SW 1271 (cell line): ENCODE measurements around the gene C4orf50.

Experiments used
- DNase-seq, 2 experiments: peaks; one replicate each; lab custom pipeline; 2025; lab: John Stamatoyannopoulos, UW

C4orf50 gene

GRCh38 chr4:6018331-6018730 lies at the start of gene C4orf50:
Gene C4orf50, minus strand, starts transcription at chr4:6018431.
- DNase-seq, result no peak

DNA sequence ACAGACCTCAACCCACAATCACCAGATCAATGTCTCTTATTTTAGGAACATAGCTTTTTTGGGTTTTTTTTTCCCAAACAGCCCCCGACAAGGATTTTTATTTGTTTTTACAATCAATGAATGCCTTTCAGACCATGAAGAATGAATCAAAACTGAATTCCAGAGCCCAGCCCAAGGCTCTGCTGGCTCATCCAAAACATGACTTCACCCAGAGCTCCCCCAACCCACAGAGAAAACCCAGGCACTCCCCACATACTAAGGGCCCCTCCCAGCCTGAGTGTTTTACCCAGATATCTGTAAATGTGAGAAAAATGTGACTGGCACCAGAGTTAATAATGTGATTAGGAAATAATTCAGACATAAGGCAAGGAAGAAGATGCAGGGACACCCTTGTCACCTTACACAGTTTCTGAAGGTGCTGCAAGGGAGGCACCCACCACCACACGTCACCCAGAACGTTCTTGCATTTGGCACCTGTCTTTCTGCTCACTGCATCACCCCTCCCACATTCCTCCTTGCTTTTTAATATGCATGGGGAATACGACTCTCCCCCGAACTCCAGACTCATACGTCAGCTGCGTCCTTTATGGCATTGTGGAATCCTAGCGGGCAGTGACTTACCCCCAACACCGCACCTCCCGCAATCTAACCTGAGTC lies 47.8 kb upstream of the C4orf50 start:
- no peak for DNase-seq

DNA sequence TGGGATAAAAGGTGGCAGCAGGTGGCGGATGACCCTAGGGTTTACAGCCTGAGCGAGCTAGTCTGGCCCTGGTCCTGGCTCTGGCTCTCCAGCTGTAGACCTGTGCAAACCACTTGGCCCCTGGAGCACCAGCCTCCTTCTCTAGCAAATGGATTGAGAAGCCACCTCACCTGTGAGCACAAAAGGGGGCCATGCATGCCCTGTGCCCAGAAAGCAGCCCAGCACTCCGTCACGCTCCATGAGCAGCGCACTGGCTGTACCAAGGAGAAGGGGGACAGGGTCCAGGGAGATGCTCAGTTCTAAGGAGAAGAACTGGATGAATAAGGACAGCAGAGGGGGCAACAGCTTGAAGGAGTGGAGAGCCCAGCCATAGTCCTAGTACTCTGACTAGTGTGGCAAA lies 46.9 kb upstream of the C4orf50 start:
- no peak for DNase-seq

DNA sequence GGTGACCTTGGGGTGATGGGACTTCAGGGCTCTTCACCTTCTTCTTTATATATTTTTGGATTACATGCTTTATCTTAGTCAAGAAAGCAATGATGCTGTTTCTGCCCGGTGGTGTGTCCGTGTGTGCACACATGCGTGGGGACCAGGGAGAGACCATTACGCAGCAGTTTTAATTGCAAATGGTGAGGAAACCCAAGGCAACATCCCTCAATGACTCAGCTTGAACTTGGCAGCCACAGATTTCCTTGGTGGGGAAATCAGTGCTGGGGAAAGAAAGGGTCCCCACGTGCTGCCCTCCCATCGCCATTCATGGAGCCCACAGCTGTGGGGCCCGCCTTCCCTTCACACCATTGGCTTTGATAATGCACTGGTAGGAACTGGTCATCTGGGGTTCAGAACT lies 46.2 kb upstream of the C4orf50 start:
- no peak for DNase-seq

GRCh38 chr4:6063684-6064083 lies 45.5 kb upstream of the C4orf50 start:
- DNase-seq, result no peak

GRCh38 chr4:6062133-6062532 lies 43.9 kb upstream of the C4orf50 start:
- no peak for DNase-seq

DNA sequence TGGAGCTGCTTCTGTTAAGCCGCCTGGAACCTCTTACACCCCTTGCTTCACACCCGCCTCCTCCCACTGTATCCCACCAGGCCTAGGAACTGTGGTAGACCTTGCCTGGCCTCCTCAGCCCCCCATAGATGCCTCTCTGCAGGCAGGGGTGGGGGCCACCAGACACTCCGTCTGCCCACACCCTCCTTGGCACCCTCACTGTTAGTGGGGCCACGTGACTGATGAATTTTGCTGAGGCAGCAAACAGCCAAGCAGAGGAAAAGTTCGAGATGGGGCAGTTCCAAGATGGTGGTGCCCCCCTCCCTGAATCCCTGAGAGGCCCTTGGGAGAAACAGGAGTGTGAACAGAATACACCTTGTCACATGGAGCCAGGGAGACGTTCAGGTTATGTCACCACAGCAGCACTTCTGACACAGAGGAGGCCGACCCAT lies 41.2 kb upstream of the C4orf50 start:
- no peak for DNase-seq

DNA sequence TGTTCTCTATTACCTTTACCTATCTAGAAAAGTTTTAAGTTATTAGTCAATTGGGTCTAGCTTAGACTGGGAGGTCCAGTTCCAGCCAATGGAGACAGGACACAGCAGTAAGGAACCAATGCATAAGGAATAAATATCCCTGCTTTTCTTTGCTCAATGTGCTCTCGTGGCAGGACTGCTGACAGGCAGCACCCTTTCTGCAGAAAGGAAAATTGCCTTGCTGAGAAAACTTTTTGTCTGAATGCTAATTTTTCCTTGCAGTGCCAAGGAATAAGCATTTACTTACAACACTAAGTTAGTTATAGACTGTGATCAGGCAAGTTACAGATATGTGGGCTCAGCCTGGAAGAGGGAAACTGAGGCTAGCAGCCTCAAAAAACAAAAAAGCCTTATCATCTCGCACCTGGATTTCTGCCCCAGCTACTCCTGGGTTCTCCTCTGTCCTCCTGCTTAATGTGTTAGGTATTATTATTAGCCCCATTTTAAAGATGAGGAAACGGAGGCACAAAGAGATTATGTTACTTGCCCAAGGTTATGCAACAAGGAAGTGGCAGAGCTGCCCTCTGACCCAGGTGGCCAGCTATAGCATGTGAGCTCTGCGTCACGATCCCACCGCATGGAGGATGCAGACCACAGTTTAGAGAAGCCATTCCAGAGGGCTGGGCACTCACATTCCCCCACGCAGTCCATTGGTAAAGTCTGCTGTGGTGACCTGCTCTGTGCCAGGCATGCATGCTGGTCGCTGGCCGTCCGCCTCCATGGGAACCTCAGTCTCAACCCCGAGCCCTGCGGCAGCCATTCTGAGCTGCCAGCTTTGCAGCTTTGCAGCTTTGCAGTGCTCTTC lies 40.5 kb upstream of the C4orf50 start:
- DNase-seq, result no peak

DNA sequence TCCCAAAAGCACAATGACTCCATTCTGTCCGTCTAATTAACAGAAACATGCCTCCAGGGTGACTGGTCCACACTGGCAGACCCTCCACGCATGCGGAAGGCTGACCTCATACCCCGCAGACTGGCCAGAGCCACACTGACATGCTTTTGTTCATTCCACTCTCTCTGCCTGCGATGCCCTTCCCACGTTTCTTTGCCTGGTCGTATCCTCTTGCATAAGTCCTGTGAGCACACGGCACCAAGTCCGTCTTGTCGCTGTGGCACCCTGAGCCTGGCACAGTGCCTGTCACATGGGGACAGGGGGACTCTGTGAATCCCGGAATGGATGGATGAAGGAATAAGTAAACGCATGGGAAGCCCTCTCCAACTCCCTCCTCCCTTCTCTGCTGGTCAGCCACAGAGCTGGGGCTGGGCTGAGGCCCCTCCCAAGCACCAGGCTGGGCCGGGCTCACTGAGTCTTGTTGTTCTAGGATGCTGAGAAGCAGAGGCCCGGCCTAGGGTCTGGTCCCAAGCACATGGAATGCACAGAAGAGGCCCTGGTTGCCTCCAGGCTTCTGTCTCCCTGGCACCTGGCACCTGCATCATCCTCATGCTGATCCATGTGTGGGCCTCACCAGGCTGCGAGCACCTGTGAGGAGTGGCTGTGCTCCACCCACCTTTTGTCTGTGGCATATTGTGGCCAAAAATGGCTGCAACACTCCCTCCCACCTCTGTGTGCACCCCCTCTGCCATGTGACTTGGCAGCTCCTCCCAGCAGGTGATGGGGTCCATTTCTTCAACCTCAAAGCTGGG lies 38.9 kb upstream of the C4orf50 start:
- no peak for DNase-seq

DNA sequence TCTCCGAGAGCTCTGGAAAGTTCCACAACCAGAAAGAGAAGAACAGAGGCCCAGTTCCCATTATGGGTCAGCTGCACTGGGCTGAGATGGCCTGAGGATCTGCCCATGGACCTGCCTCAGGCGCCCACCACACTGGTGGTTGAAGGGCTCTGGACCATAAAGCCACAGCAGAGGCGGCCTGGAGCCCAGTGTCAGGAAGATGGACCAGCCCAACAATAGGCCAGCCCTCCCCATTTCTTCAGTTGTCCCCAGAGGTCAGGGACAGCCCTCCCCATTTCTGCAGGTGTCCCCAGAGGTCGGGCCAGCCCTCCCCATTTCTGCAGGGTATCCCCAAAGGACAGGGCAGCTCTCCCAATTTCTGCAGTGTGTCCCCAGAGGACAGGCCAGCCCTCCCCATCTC lies 37.2 kb upstream of the C4orf50 start:
- DNase-seq, result no peak

- no peak for DNase-seq
Observed at GRCh38 chr4:6055030-6055429, 36.8 kb upstream of the C4orf50 start.

GRCh38 chr4:6054162-6054922 lies 36.1 kb upstream of the C4orf50 start:
- DNase-seq, result no peak

DNA sequence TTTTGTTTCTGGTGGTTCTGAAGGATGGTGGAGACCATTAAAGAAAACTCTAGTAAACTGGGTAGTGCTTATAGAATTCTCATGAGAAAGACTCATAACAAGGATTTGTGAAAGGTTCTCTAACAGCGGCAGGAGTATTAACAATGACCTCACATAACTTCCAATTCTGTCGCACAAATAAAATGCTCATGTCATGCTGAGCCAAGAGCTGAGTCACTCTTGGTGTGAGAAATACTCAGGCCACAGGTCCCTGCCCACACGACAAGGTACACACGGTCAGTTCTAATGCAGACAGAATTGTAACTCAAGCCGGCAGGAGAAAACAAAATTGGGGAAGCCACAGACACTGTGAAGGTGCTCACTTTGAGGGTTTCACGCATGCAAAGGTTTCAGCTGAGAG lies 34.4 kb upstream of the C4orf50 start:
- DNase-seq, result no peak

DNA sequence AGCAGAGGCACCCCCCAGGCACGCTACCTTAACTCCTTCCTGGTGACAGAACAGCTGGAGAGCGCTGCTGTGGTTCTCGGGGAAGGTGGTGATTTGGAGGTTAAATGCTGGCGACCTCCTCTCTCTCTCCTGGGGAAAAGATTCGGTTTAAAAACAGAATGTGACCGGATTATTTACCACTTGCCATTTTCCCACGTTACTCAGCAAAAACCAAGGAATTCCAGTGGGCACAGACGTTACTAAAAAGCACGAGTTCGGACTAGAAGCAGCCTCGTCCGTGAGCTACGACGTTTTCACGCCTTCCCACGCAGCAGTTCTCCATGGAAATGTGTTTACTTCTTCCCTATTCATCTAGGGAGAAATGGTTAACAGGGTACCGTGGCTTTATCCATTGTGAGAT lies 32.3 kb upstream of the C4orf50 start:
- no peak for DNase-seq

DNA sequence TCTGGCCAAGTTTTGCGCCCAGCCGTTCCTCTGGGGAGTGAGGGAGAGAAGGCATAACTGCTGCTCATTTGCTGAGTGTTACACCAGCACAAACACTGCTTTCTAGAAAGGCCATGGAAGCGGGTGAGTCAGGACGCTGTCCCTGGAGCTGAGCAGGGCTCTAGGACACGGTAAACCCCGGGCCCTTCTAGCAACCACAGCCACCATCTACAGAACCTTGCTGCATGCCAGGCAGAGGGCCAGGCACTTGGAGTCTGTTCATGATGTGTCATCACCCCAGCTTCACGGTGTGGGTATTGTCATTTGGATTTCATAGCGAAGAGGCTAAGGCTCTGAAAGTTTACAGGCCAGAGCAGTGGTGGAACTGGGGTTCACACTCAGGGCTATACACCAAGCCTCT lies 31.8 kb upstream of the C4orf50 start:
- no peak for DNase-seq

- no peak for DNase-seq
Observed at GRCh38 chr4:6049278-6049677, 31.0 kb upstream of the C4orf50 start.

- no peak for DNase-seq
Observed at GRCh38 chr4:6048537-6048936, 30.3 kb upstream of the C4orf50 start.

GRCh38 chr4:6047130-6047673 lies 29.0 kb upstream of the C4orf50 start:
- no peak for DNase-seq

GRCh38 chr4:6046526-6047129 lies 28.4 kb upstream of the C4orf50 start:
- no peak for DNase-seq

DNA sequence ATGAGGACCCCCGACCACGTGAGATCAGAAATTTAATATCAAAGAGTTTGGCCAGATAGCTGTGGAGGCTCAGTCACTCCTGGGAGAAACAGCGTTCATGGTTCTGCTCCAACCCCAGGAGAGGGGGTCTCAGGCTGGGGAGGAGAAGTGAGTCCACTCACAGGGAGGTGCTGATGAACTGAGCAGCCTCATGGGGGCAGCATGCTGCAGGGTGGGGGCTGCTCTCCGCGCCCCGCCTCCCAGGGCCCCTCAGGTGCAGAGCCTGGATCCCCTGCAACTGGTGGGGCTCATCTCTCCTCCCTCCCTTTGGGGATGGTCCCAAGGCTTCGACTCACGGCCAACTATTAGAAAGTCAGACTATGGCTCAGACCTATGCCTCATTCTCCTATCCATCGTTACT lies 26.6 kb upstream of the C4orf50 start:
- DNase-seq, result no peak

- no peak for DNase-seq
Observed at GRCh38 chr4:6044276-6044675, 26.0 kb upstream of the C4orf50 start.
